Memory B cell (primary cell): ENCODE results near the gene NLK.
"Not testable (repeated sequence)": the region's sequence is repeated elsewhere in the genome, so short reads cannot be mapped to it uniquely, and the experiment has no call there.

Experiments used
- ATAC-seq: fragments of 150-1000 bp; cut with Tn5 transposase; 2 replicates; pipeline ENCODE4 v1.10.0; 2021; ENCODE audit warnings: low read depth, mild to moderate bottlenecking, moderate library complexity
- DNase-seq, 2 donors: peaks; one replicate each; pipeline ENCODE4 v3.0.0; 2022; ENCODE audit warnings: low spot score in 2 of 2
- H3K27ac Mint-ChIP-seq: one replicate; pipeline ENCODE4 v1.8.0; 2022; ENCODE audit warnings: mild to moderate bottlenecking, moderate library complexity, mixed read lengths
- H3K27me3 Mint-ChIP-seq: one replicate; pipeline ENCODE4 v1.8.0; 2022; ENCODE audit warnings: mixed read lengths
- H3K36me3 Mint-ChIP-seq: one replicate; pipeline ENCODE4 v1.8.0; 2022; ENCODE audit warnings: mild to moderate bottlenecking, mixed read lengths
- H3K4me1 Mint-ChIP-seq: one replicate; pipeline ENCODE4 v1.8.0; 2022; ENCODE audit warnings: mixed read lengths
- H3K4me3 Mint-ChIP-seq: one replicate; pipeline ENCODE4 v1.8.0; 2022; ENCODE audit warnings: mild to moderate bottlenecking, moderate library complexity, mixed read lengths
- H3K9me3 Mint-ChIP-seq: one replicate; pipeline ENCODE4 v1.8.0; 2022; ENCODE audit warnings: mixed read lengths

Gene NLK

GRCh38 chr17:28242791-28243190, 200.3 kb downstream of the NLK start:
- DNase-seq (no peak), ATAC-seq (no peak)
- Mint-ChIP-seq H3K27me3 (peaks cover 7% of the 10 kb centered on the region), H3K36me3 (no peaks in the 10 kb centered on the region), H3K9me3 (no peaks in the 10 kb centered on the region), H3K4me3 (no peak overlapping the region), H3K4me1 (no peaks in the 10 kb centered on the region), H3K27ac (no peak overlapping the region)

DNA sequence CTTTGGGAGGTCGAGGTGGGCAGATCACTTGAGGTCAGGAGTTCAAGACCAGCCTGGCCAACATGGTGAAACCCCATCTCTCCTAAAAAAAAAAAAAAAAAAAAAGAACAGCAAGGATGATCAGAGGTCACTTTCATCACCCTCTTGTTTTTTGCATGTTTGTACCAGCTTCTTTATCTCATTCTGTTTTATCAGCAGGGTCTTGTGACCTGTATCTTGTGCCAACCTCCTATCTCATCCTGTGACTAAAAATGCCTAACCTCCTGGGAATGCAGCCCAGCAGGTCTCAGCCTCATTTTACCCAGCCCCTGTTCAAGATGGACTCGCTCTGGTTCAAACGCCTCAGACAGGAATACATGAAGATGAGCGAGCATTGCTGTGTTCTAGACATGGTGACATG, 200.8 kb downstream of the NLK start:
- DNase-seq, H3K36me3 Mint-ChIP-seq, H3K9me3 Mint-ChIP-seq, H3K27me3 Mint-ChIP-seq, ATAC-seq, H3K4me3 Mint-ChIP-seq, H3K27ac Mint-ChIP-seq, H3K4me1 Mint-ChIP-seq: not testable (repeated sequence)

GRCh38 chr17:28244446-28244845, 202.0 kb downstream of the NLK start:
- no peaks in the 10 kb centered on the region for H3K9me3 Mint-ChIP-seq
- DNase-seq (no peak), ATAC-seq (no peak)
- H3K4me3 Mint-ChIP-seq, result no peak overlapping the region
- no peaks in the 10 kb centered on the region for H3K4me1 Mint-ChIP-seq
- H3K36me3 Mint-ChIP-seq, result no peaks in the 10 kb centered on the region
- H3K27me3 Mint-ChIP-seq, result peaks cover 2% of the 10 kb centered on the region
- H3K27ac Mint-ChIP-seq, result no peak overlapping the region
